Fibroblast of villous mesenchyme (primary cell): ENCODE data around the gene ANLN. TPM values are rescaled to one million over a fixed set of nuclear protein-coding genes. Genes with fewer than 3 reads are reported as not detected.
A peak's percentile ranks its signal among the peaks of the same experiment; 100 is the strongest.

Source experiments
- DNase-seq: peaks from one replicate; pipeline ENCODE4 v3.0.0-alpha.2; 2010; ENCODE audit warnings: low read depth
- H3K4me3 ChIP-seq: 2 replicates; pipeline ENCODE4 v1.5.1; 2011; ENCODE audit warnings: low read depth, mild to moderate bottlenecking, low read length
- CTCF ChIP-seq: IDR thresholded peaks from 2 replicates; pipeline ENCODE4 v1.5.1; 2012; ENCODE audit warnings: low read depth, mild to moderate bottlenecking, low read length; ENCODE audit not compliant: insufficient read depth
- total RNA-seq: library from RNA; depleted of rRNA; stranded (reverse); fragments of >200 nt; gene quantifications from 2 replicates; pipeline ENCODE4 v1.2.3, GENCODE V29; 2012

Gene ANLN
- total RNA-seq, 1 donor: 119 TPM

GRCh38 chr7:36409180-36409579, 19.5 kb downstream of the ANLN start:
- no peak for DNase-seq
- no peak for TF ChIP-seq CTCF
- H3K4me3 ChIP-seq: no peak overlapping the region

DNA sequence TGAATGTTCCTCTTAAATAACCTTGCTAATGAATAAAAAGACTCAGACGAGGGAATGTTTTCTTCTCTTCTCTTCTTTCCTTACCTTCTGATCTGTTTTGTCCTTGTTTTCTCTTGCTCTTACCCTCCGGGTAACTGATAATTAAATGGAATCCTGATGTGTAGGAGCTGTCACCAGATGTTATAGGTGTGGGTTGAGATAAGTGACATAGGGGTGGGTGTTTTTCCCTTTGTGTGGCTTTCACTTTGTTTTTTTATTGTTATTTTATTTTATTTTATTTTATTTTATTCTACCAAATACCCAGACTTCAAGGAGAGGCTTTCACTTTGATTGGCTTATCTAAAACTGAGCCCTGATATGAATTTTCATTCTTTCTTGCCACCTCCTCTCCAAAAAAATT, 25.5 kb downstream of the ANLN start:
- DNase-seq: no peak
- no peak for TF ChIP-seq CTCF
- no peak overlapping the region for H3K4me3 ChIP-seq

GRCh38 chr7:36416251-36416650, 26.6 kb downstream of the ANLN start:
- TF ChIP-seq CTCF: no peak
- no peak overlapping the region for H3K4me3 ChIP-seq
- no peak for DNase-seq

DNA sequence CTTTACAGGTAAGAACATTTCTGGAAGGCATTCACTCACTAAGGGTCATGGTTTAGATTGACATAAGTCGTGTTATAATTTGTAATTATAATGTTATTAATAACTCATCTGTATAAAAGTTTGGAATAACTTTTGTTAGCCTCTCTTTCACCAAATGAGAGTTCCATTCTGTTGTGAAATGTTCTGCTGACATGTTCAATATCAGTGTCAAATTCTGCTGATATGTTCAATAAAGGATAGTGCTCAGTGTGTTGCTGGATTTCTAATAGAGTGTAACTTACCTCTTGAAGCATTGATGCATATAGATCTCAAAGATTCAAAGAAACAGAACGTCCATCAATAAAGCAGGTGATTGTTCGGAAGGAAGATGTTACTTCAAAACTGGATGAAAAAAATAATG, 30.6 kb downstream of the ANLN start:
- no peak overlapping the region for H3K4me3 ChIP-seq
- no peak for DNase-seq
- TF ChIP-seq CTCF: no peak

DNA sequence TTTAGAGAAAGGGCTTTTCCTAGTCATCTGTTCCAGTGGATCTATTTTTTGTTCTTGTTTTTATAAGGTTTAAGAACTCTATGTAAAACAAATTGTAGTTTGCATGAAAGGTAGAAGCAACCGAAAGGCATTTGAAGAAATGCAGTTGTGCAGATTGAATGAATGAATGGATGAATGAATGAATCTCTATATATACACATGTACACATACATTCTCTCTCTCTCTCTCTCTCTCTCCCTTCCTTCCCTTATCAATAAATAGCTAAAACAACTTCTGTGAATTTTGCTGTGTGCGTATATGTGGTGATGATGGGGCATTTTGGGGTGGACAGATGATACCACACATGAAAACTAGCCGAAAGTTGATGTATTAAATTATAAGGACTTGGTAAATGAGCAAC, 32.4 kb downstream of the ANLN start:
- DNase-seq: no peak
- no peak overlapping the region for H3K4me3 ChIP-seq
- no peak for TF ChIP-seq CTCF

GRCh38 chr7:36423633-36424032, 34.0 kb downstream of the ANLN start:
- no peak overlapping the region for H3K4me3 ChIP-seq
- TF ChIP-seq CTCF: no peak
- no peak for DNase-seq

DNA sequence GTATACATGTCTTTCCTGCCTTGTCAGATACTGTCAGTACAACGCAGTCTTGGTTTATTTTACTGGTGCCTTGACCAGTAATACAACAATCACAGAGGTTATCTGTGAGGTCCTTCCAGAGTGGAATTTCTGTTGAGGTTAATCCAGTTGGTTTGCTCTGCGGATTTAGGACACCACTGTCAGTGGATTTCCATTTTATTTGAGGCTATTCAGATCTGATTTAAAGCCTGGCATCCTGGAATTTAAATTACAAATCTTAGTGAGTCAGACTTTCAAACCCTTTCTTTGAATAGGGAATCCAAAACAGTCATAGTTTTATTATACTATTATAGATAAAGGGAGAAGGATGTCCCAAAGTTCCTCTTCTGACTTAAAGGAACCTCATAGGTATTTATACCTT, 40.5 kb downstream of the ANLN start:
- TF ChIP-seq CTCF: no peak
- DNase-seq: peak; percentile 38
- H3K4me3 ChIP-seq: no peak overlapping the region
